ENCODE data around the gene ST6GAL1.

- TF ChIP-seq POLR2A (IDR thresholded peaks at IDR 0.05): no peak
- TF ChIP-seq, protein P1, sequence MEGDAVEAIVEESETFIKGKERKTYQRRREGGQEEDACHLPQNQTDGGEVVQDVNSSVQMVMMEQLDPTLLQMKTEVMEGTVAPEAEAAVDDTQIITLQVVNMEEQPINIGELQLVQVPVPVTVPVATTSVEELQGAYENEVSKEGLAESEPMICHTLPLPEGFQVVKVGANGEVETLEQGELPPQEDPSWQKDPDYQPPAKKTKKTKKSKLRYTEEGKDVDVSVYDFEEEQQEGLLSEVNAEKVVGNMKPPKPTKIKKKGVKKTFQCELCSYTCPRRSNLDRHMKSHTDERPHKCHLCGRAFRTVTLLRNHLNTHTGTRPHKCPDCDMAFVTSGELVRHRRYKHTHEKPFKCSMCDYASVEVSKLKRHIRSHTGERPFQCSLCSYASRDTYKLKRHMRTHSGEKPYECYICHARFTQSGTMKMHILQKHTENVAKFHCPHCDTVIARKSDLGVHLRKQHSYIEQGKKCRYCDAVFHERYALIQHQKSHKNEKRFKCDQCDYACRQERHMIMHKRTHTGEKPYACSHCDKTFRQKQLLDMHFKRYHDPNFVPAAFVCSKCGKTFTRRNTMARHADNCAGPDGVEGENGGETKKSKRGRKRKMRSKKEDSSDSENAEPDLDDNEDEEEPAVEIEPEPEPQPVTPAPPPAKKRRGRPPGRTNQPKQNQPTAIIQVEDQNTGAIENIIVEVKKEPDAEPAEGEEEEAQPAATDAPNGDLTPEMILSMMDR (IDR thresholded peaks at IDR 0.05): no peak
These were observed 6.9 kb downstream of the ST6GAL1 start for GRCh38 chr3:186937017-186937875.

All from gastroesophageal sphincter (tissue), 3 donors.